Raji (cell line): ENCODE results near the gene LRFN4.

ENCODE experiments used
- POLR2A ChIP-seq: IDR thresholded peaks from 2 replicates; pipeline ENCODE4 v1.6.1; 2011; ENCODE audit warnings: low read depth, low read length, control low read depth; ENCODE audit not compliant: insufficient read depth

Gene LRFN4

GRCh38 chr11:66904981-66905521 lies 48.2 kb downstream of the LRFN4 start:
- no peak for TF ChIP-seq POLR2A

GRCh38 chr11:66905631-66906030 lies 48.8 kb downstream of the LRFN4 start:
- no peak for TF ChIP-seq POLR2A

GRCh38 chr11:66906061-66906733 lies 49.3 kb downstream of the LRFN4 start:
- TF ChIP-seq POLR2A: no peak

GRCh38 chr11:66907751-66908630 lies 51.1 kb downstream of the LRFN4 start:
- no peak for TF ChIP-seq POLR2A

GRCh38 chr11:66909181-66909580 lies 52.3 kb downstream of the LRFN4 start:
- TF ChIP-seq POLR2A: no peak

- TF ChIP-seq POLR2A: no peak
These were observed 53.2 kb downstream of the LRFN4 start for GRCh38 chr11:66910016-66910415.
